GM23338 (cell line): Measurements from ENCODE around the gene STIM1. TPM values are rescaled to one million over a fixed set of nuclear protein-coding genes. Genes with fewer than 3 reads are reported as not detected.

Experiments used
- ATAC-seq: fragments of 200-7000 bp; cut with Tn5 transposase; 3 replicates; pipeline ENCODE4 v1.9.1; 2020
- DNase-seq: peaks from one replicate; pipeline ENCODE4 v3.0.0-alpha.2; 2015; ENCODE audit warnings: low spot score
- H2AFZ ChIP-seq: fragments of 200-600 bp; sonication (generic); 2 replicates; pipeline ENCODE4 v1.8.0; 2016; ENCODE audit warnings: antibody characterized with exemption, mild to moderate bottlenecking, moderate library complexity
- H3F3A ChIP-seq: fragments of 200-600 bp; sonication (generic); replicated peaks from 2 replicates; pipeline ENCODE4 v1.8.0; 2017; ENCODE audit warnings: antibody characterized with exemption, mixed run types, low read depth
- H3K27ac ChIP-seq: fragments of 200-600 bp; sonication (generic); 2 replicates; pipeline ENCODE4 v1.6.1; 2016; ENCODE audit warnings: low read depth
- H3K27me3 ChIP-seq: fragments of 200-600 bp; sonication (generic); 2 replicates; pipeline ENCODE4 v1.8.0; 2016; ENCODE audit warnings: mild to moderate bottlenecking, mixed run types, moderate library complexity; ENCODE audit not compliant: insufficient read depth
- H3K36me3 ChIP-seq: fragments of 200-600 bp; sonication (generic); 2 replicates; pipeline ENCODE4 v1.8.0; 2016; ENCODE audit warnings: mild to moderate bottlenecking; ENCODE audit not compliant: insufficient read depth
- H3K4me1 ChIP-seq: fragments of 200-600 bp; sonication (generic); 2 replicates; pipeline ENCODE4 v1.8.0; 2016; ENCODE audit warnings: mild to moderate bottlenecking, moderate library complexity; ENCODE audit not compliant: insufficient read depth
- H3K4me2 ChIP-seq: fragments of 200-600 bp; sonication (generic); 2 replicates; pipeline ENCODE4 v1.7.1; 2017; ENCODE audit warnings: mixed run types
- H3K4me3 ChIP-seq: fragments of 200-600 bp; sonication (generic); 2 replicates; pipeline ENCODE4 v1.6.1; 2016; ENCODE audit warnings: mixed run types
- H3K79me2 ChIP-seq: fragments of 200-600 bp; sonication (generic); replicated peaks from 2 replicates; pipeline ENCODE4 v1.8.0; 2017; ENCODE audit warnings: mild to moderate bottlenecking; ENCODE audit not compliant: insufficient read depth
- H3K9me2 ChIP-seq: fragments of 200-600 bp; sonication (generic); 2 replicates; pipeline ENCODE4 v1.8.0; 2017; ENCODE audit not compliant: insufficient read depth
- H4K20me1 ChIP-seq: fragments of 200-600 bp; sonication (generic); replicated peaks from 2 replicates; pipeline ENCODE4 v1.8.0; 2017; ENCODE audit warnings: mild to moderate bottlenecking; ENCODE audit not compliant: insufficient read depth
- H3K27ac Mint-ChIP-seq: 2 replicates; pipeline ENCODE4 v1.8.0; 2020; ENCODE audit warnings: inconsistent platforms, mild to moderate bottlenecking, moderate library complexity, mixed read lengths
- H3K27me3 Mint-ChIP-seq: 3 replicates; pipeline ENCODE4 v1.8.0; 2022; ENCODE audit warnings: low read depth, mild to moderate bottlenecking, moderate library complexity, mixed read lengths, inconsistent platforms; ENCODE audit not compliant: insufficient read depth, poor library complexity
- H3K36me3 Mint-ChIP-seq: 3 replicates; pipeline ENCODE4 v1.8.0; 2021; ENCODE audit warnings: low read depth, mild to moderate bottlenecking, inconsistent platforms, moderate library complexity, mixed read lengths
- H3K4me1 Mint-ChIP-seq: 3 replicates; pipeline ENCODE4 v1.8.0; 2020; ENCODE audit warnings: mild to moderate bottlenecking, inconsistent platforms, mixed read lengths
- H3K4me3 Mint-ChIP-seq: 3 replicates; pipeline ENCODE4 v1.8.0; 2021; ENCODE audit warnings: moderate library complexity, mild to moderate bottlenecking, inconsistent platforms, mixed read lengths
- H3K9me3 Mint-ChIP-seq: 3 replicates; pipeline ENCODE4 v1.8.0; 2020; ENCODE audit warnings: moderate library complexity, mild to moderate bottlenecking, inconsistent platforms, mixed read lengths
- CREB1 ChIP-seq: fragments of 250-450 bp; sonication (Bioruptor Pico); IDR thresholded peaks from 2 replicates; pipeline ENCODE4 v1.5.0; 2020; ENCODE audit warnings: low read depth, mild to moderate bottlenecking, moderate library complexity
- ETS1 ChIP-seq: IDR thresholded peaks from 2 replicates; pipeline ENCODE4 v1.6.1; 2016; ENCODE audit warnings: antibody characterized with exemption
- EZH2 ChIP-seq: fragments of 200-600 bp; sonication (generic); IDR thresholded peaks from one replicate; pipeline ENCODE4 v1.8.0; 2017; ENCODE audit warnings: antibody characterized with exemption, mild to moderate bottlenecking, low read depth; ENCODE audit not compliant: unreplicated experiment
- POLR2AphosphoS5 ChIP-seq: IDR thresholded peaks from 2 replicates; pipeline ENCODE4 v1.6.1; 2016; ENCODE audit warnings: antibody characterized with exemption, low read depth
- STAT1 ChIP-seq: IDR thresholded peaks from one replicate; pipeline ENCODE4 v1.6.1; 2016; ENCODE audit warnings: antibody characterized with exemption; ENCODE audit not compliant: unreplicated experiment
- ZNF331 ChIP-seq: fragments of 250-450 bp; sonication (Bioruptor Pico); IDR thresholded peaks from 2 replicates; pipeline ENCODE4 v1.5.0; 2020; ENCODE audit warnings: low read depth, mild to moderate bottlenecking, moderate library complexity
- long read RNA-seq: library from polyadenylated mRNA; unstranded; transcript quantifications from one replicate; pipeline ENCODE4 v2.0.0, GENCODE V29; 2020; ENCODE audit not compliant: unreplicated experiment
- polyA plus RNA-seq: library from polyadenylated mRNA; unstranded; fragments of >200 nt; fragmentation: Nextera tagmentation; extraction: Ambion mirVana; gene quantifications from 2 replicates; pipeline ENCODE4 v1.2.1, GENCODE V29; 2016
- total RNA-seq: library from RNA; depleted of rRNA; stranded (reverse); fragments of >200 nt; shearing (Covaris generic); gene quantifications from 2 replicates; pipeline ENCODE4 v1.2.3, GENCODE V29; 2014; rRNA removed
- TF ChIP-seq, protein P1 (sequence below), 2 experiments: fragments of 200-600 bp in 1 of 2; sonication (generic) in 1 of 2; conservative IDR thresholded peaks; 2 replicates each; pipeline versions ENCODE4 v1.5.1 to v1.6.1; 2016 to 2017; ENCODE audit warnings: antibody characterized with exemption in 2 of 2, low read depth in 2 of 2, mild to moderate bottlenecking in 2 of 2, moderate library complexity in 1 of 2

The STIM1 gene
- total RNA-seq (9.3 and 14.0 TPM in 2 replicates), polyA plus RNA-seq (3.5 and 3.9 TPM in 2 replicates)
- long read RNA-seq, partial matches to known transcripts, result 1 of 1 reads
- long read RNA-seq, other reads (novel, unspliced or antisense), result 0 of 1 reads

- H3K4me1 Mint-ChIP-seq, result peaks cover 38% of the 10 kb centered on the region
- H3K4me3 Mint-ChIP-seq, result peak within 1 kb of the TSS; percentile 89
- TF ChIP-seq POLR2AphosphoS5, result peak; percentile 62
- TF ChIP-seq, protein P1, sequence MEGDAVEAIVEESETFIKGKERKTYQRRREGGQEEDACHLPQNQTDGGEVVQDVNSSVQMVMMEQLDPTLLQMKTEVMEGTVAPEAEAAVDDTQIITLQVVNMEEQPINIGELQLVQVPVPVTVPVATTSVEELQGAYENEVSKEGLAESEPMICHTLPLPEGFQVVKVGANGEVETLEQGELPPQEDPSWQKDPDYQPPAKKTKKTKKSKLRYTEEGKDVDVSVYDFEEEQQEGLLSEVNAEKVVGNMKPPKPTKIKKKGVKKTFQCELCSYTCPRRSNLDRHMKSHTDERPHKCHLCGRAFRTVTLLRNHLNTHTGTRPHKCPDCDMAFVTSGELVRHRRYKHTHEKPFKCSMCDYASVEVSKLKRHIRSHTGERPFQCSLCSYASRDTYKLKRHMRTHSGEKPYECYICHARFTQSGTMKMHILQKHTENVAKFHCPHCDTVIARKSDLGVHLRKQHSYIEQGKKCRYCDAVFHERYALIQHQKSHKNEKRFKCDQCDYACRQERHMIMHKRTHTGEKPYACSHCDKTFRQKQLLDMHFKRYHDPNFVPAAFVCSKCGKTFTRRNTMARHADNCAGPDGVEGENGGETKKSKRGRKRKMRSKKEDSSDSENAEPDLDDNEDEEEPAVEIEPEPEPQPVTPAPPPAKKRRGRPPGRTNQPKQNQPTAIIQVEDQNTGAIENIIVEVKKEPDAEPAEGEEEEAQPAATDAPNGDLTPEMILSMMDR (conservative IDR thresholded peaks at IDR 0.05; ENCODE audit: low read depth in 2 of 2), result peak; percentile 76 to 92
- peak; percentile 81 for TF ChIP-seq CREB1 (CRISPR knock-in tag)
- no peak for TF ChIP-seq ZNF331 (CRISPR knock-in tag)
- H4K20me1 ChIP-seq, result peaks cover 6% of the 10 kb centered on the region; the same call in 1 of the 2 replicates
- 0 out of 2 replicates have a peak within 1 kb of the TSS, but pooled peaks have one; percentile 74 for H3K27ac ChIP-seq
- H3K4me1 ChIP-seq, result peaks cover 34% of the 10 kb centered on the region
- ATAC-seq (peak; percentile 74), DNase-seq (peak; percentile 96)
- H3K27me3 Mint-ChIP-seq, result peaks cover 16% of the 10 kb centered on the region
- H3K36me3 ChIP-seq, result no peaks in the 10 kb centered on the region
- H3K9me2 ChIP-seq, result no peaks in the 10 kb centered on the region
- no peaks in the 10 kb centered on the region; the same call in 2 of the 3 replicates for H3K36me3 Mint-ChIP-seq
- peaks cover 5% of the 10 kb centered on the region; the same call in 1 of the 2 replicates for H3F3A ChIP-seq
- H3K27ac Mint-ChIP-seq, result no peak within 1 kb of the TSS
- peak within 1 kb of the TSS; percentile 96 for H3K4me2 ChIP-seq
- H3K27me3 ChIP-seq, result peaks cover 19% of the 10 kb centered on the region
- no peaks in the 10 kb centered on the region for H3K9me3 Mint-ChIP-seq
- peak within 1 kb of the TSS; percentile 93 for H3K4me3 ChIP-seq
- peak within 1 kb of the TSS; percentile 97 for H2AFZ ChIP-seq
- 0 out of 2 replicates have a peak, but pooled peaks cover 4% of the 10 kb centered on the region for H3K79me2 ChIP-seq
Measured at GRCh38 chr11:3854977-3855807, at the start of gene STIM1. Gene STIM1 (plus strand): TSS chr11:3855664. CDS start chr11:3856271, 607 bp downstream.

- Histone ChIP-seq H3K27ac (peak within 1 kb of the TSS; percentile 91), H3K4me2 (peak within 1 kb of the TSS; percentile 96), H3K27me3 (no peaks in the 10 kb centered on the region), H2AFZ (peak within 1 kb of the TSS; percentile 99), H3K4me3 (peak within 1 kb of the TSS; percentile 92), H3K79me2 (peaks cover 11% of the 10 kb centered on the region; the same call in 1 of the 2 replicates), H3K9me2 (no peaks in the 10 kb centered on the region), H4K20me1 (no peaks in the 10 kb centered on the region; the same call in 1 of the 2 replicates), H3K4me1 (no peaks in the 10 kb centered on the region; the same call in 1 of the 2 replicates), H3K36me3 (no peaks in the 10 kb centered on the region), H3F3A (0 out of 2 replicates have a peak, but pooled peaks cover 3% of the 10 kb centered on the region)
- Mint-ChIP-seq H3K27ac (peak within 1 kb of the TSS; percentile 98), H3K9me3 (no peaks in the 10 kb centered on the region), H3K4me1 (peaks cover 16% of the 10 kb centered on the region), H3K36me3 (no peaks in the 10 kb centered on the region; the same call in 2 of the 3 replicates), H3K27me3 (peaks cover 8% of the 10 kb centered on the region), H3K4me3 (peak within 1 kb of the TSS; percentile 97)
- TF ChIP-seq ETS1, result peak; percentile 48; the same call in 1 of the 2 replicates
- TF ChIP-seq, protein P1 (conservative IDR thresholded peaks at IDR 0.05; ENCODE audit: low read depth in 2 of 2), result peak; percentile 79
- TF ChIP-seq POLR2AphosphoS5, result peak; percentile 85
- 0 out of 2 replicates have a peak, but pooled peaks have one; percentile 37 for TF ChIP-seq ZNF331 (CRISPR knock-in tag)
- TF ChIP-seq CREB1 (CRISPR knock-in tag), result peak; percentile 47; the same call in 1 of the 2 replicates
- no peak for TF ChIP-seq STAT1
- no peak for TF ChIP-seq EZH2
- peak; percentile 91 for ATAC-seq
- DNase-seq, result peak; percentile 91
Measured at GRCh38 chr11:3807909-3808860, 47.3 kb upstream of the STIM1 start, which contains the start of gene PGAP2. Gene PGAP2 (plus strand): TSS chr11:3808560. CDS start chr11:3811260, 2,700 bp downstream.
